ENCODE data around the gene UIMC1.

Gene UIMC1

GRCh38 chr5:176948458-176948857, 58.1 kb downstream of the UIMC1 start:
- DNase-seq: no peak

- DNase-seq: no peak
Measured at GRCh38 chr5:176947847-176948246, 58.7 kb downstream of the UIMC1 start.

DNA sequence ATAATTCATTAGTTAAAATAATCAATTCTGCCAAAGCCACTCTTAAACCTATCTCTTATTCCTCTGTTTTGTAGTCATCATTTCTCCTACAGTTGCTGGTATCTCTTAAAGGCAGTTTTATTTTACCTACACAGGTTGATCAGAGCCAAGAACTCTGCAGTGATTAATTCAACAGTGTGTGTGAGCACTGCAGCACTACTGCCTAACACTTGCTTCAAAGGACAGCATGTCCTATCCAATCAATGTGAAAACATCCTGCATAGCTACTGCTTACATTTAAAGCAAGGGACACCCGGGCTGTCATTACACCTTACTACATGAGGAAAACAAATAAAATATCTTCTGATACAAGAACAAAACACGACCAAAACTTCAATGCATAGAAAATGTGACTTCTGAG, 62.3 kb downstream of the UIMC1 start:
- DNase-seq: no peak

DNA sequence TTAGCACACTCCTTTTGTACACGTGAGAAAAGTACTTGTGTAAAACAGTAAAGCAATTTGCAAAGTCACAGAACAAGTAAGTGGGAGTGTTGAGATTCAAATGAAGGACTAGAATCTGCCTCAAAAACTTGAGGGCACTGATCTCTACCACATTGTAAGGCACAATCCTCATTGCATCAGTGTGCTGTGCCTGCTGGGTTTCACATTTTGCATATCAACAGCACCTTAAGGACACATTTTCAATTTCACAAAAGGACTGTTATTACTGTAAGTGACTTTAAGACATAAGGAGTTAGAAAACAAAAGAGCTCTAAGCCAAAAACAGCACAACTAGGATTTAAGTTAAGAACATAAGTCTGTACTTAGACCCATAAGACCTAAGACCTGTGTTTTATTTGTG, 62.8 kb downstream of the UIMC1 start:
- DNase-seq: no peak

DNA sequence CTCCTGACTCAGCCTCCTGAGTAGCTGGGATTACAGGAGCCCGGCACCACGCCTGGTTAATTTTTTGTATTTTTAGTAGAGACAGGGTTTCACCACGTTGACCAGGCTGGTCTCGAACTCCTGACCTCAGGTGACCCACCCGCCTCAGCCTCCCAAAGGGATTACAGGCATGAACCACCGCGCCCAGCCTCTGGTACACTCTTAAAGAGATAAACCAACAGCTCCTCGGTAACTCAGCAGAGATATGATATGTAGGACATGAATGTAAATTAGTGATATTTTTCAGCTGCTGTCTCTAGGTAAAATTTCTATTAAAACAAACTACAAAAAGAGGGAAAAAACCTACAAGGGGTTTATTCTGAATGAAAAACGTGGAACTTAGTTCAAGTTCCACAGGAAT, 64.6 kb downstream of the UIMC1 start:
- DNase-seq: no peak

GRCh38 chr5:176938472-176938871, 68.1 kb downstream of the UIMC1 start:
- DNase-seq: no peak

DNA sequence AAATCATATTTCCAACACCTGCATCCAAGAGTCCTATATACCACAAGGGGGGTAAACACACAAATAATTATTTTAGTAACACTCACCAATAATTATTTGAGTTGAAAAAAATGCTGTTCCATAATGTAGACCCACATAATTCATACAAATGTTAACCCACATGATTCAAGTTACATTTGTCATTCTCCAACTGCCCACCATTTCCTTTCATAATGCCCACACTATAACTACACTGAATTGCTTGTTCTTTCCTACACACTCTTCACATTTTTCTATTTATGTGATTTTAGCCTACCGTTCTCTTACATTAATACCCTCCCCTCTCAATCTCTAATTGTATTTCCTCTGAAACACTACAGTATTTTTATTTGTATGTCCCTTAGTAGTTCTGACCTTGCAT, 71.6 kb downstream of the UIMC1 start:
- DNase-seq: no peak

GRCh38 chr5:176934309-176934930, 72.2 kb downstream of the UIMC1 start:
- no peak for DNase-seq

- no peak for DNase-seq
Measured at GRCh38 chr5:176929654-176930053, 76.9 kb downstream of the UIMC1 start.

- DNase-seq: no peak
Measured at GRCh38 chr5:176927562-176927961, 79.0 kb downstream of the UIMC1 start.

- DNase-seq: no peak
Measured at GRCh38 chr5:176922817-176923216, 83.8 kb downstream of the UIMC1 start.

GRCh38 chr5:176921714-176922113, 84.9 kb downstream of the UIMC1 start:
- no peak for DNase-seq

DNA sequence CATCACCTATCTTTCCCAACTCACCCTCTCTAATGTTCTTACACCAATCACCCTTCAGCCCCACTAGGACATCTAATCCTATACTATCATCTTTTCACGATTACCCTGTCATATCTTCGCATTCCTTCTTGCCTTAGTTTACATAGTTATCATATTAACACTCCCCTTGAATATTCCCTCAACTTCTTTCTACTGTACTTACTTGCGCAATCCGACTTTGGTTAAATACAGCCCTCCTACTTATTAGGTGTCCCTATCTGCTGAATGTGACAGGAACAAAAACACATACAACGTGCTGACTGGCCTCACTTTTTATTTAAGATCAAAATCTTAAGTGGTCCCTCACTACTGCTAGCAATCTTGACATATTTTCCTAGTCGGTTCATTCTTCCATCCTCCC, 88.0 kb downstream of the UIMC1 start:
- DNase-seq: no peak

DNA sequence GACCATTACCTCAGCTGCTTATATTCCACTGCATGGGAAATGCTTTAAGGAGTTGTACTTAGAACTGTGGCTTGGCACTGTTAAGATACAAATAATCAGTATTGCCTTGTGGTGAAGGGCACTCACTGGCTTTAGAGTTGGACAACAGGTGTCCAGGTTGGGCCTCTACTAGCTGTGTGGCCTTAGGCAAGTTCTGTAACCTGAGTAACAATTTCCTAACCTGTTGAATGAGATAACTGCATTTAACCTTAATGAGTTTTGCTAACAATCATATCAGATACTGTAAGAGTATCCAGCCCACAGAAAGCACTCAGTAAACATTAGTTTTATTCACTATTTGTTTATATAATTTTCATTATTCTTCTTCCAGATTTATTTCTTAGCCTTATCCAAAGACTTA, 90.2 kb downstream of the UIMC1 start:
- no peak for DNase-seq

DNA sequence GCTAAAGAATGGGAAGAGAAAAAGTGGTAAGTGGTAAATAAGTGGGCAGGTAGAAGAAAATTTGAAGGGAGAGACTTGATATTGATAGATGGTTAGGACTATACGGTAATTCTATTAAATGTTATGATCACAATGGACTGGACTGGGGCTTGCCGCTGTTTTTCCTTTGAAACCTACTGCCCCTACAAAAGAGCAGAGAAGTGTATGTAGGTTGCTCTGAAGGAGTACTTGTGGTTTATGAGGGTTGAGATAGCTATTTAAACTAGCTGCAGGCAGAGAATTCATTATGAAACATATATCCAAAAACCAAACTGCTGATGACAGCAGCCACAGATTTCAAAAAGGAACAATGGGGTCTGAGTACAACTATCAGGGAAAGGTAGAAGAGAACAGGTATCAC, 90.7 kb downstream of the UIMC1 start:
- DNase-seq: no peak

DNA sequence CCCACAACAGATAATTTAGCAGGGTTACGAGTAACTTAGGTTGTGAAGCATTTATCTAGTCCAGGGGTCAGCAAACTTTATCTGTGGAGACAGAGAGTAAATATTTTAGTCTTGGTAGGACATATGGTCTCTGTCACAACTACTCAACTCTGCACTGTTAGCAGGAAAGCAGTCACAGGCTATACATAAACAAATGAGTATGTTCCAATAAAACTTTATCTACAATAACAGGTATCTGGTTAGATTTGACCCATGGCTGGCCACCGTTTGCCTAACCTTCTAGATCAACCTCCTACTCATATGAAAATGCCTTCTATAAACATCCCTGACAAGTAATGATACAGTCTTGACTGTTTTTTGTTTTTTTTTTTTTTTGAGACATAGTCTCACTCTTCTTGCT, 94.5 kb downstream of the UIMC1 start:
- DNase-seq: no peak

DNA sequence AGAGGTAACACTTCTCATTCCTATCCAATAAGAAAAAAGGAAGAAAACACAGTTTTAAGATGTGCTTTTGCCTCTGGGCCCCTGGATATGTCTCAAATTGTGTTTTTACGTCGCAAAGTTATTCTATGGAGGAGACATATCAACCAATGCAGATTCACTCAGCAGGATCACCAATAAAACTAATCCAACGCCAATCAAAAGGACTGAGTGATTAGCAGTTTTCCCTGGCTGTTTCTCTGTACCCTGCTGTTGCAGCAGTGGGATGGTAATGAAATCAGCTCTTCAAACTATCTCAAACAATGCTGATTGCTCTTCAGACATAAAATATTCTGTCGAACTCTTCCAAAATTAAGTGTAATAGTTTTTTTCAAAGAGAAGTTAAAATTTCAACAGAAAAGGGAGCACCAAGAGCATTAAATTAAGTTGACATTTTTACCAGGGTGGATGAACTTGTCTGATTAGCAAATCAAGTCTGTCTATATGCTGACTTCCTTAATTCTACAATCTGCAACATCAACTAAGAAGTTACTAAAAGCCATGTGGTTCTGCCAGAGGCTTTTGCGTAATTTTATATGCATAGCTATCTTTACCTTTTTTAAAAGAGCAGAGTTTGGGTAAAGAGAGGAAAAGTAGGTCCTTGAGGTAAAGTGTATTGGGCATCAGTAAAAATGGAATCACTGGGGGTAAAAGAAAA, 97.8 kb downstream of the UIMC1 start:
- DNase-seq: no peak

DNA sequence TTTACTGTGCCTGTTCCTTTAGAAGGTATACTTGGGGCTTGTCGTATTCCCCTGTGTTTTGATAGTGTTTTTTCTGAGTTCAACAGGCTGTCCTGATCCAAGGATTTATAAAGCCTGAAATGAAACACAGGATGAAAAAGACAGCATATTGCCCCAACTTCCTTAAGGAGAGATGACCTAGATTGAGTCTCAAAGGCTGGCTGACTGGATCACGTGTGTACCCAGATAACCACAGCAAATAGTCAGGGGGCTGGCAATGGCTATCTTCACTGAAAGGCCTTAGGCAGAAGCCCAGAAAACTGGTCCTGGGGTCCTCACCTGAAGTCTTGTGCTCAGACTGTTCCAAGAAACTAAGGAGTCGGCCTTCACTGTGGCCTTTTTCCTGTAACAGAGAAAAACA, 99.8 kb downstream of the UIMC1 start:
- no peak for DNase-seq

DNA sequence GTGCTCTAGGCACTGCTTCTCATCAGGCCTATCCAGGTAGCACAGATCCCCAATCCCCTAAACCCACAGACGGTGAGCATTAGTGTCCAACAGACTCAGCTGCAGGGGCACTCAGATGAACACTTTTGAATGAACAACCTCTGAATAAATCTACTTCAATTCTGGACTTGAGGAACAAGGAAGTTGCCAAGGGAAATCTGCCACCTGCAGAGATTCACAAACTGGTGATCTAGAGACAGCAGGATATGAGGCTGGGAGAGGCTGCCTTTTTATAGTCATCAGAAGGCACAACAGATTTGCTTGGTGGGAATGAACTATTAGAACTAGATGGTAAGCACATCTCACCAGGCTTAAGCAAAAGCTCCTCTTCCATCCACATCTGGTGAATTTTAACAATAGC, 100.5 kb downstream of the UIMC1 start:
- DNase-seq: no peak

GRCh38 chr5:176904276-176904675, 102.3 kb downstream of the UIMC1 start:
- DNase-seq: no peak

DNA sequence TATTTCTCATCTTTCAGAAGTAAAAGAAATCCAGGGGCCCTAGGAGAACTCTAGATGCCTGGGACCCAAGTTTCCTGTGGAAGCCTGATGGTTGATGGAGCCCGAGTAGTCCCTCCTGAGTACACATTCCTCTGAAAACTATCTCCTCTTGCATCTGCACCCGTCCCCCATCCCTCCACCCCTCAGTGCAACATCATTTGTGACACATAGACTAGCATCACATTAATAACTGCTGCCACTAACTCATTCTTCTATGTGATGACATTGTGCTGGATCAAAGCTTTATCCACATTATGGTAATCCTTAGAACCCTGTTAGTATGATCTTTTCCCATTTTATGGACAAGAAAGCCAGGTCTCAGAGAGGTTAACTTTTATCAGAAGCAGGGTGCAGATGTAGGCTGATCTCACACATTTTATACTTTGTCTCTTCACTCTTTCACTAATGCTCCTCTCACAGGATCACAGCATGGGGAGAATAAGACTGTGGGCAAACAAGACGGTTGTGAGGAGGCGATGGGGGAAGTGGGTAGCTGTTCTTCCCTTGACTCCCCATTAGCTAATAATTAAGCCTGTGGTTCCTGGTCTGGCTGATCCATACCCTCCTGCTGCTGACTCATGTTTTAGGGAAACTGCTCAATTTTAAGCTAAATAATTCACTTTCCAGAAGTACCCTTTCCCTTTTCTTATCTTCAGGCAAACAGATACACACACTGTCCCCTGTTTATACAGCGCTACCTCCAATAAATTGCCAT, 103.5 kb downstream of the UIMC1 start:
- no peak for DNase-seq

DNA sequence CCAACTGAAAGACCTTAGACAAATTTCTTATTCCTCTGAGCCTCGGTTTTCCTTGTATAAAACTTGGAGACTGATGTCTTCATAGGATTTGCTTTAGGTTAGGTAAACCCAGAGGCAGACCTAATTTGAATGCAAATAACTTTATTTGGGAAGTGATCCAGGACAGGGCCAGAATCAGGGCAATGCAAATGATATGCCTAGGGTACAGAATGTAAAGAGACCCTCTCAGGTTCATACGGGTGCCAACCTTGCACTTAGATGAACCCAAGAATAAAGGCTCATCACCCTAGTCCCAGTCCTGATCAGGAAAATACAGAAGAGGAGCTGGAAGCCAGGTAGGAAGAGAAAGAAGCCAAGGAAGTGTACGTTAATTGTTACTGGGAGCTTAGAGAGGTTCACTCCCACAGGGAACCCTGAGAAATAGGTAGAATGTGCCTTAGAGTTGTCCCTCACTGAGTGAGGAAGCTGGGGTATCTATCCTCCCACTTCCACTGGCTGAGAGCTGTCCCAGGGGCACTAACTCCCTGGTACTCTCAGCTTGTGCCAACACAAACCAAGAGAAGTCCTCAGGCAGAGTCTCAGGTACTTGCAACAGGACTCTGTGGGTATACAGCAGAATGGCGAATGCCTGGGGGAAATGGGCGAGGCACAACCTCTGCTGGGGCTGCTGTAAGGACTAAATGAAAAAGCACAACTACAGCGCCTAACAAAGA, 104.3 kb downstream of the UIMC1 start:
- no peak for DNase-seq

GRCh38 chr5:176901260-176902101, 105.1 kb downstream of the UIMC1 start:
- no peak for DNase-seq
